HG02798 (cell line): ENCODE data around the gene OLFM3.

Experiments
- ATAC-seq: cut with Tn5 transposase; IDR thresholded peaks from one replicate; pipeline ENCODE4 v1.9.1; 2021; ENCODE audit warnings: mild to moderate bottlenecking; ENCODE audit not compliant: unreplicated experiment, poor library complexity

The OLFM3 gene

DNA sequence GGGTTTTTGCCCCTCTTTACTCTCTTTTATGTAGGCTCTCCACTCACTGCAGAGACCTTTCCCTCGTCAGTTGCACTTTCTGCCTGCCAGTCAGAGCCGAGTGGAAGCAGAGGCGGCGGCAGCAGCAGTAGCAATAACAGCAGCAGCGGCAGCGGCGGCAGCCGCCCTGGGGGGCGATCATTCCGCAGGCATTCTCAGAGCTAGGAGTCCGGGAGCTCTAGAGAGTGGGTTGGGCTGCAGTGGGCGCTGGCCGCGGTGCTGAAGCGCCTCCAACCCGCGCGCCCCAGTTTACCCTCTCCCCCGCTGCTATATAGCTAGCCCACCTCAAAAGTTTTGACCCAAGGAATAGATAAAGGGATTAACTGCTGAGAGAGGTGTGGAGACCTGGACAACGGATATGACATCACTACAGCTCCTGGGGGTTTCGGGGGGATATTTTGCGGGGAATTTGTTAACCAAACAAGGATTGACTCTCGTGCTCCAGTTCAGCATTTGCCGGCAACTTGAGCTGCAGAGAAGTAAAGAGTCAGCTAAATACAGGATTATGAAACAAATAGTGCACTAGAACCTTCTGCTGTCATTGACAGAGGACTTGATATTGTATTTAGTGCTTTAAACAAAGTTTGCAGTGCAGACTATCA is at the start of gene OLFM3:
TSS of gene OLFM3 (minus strand) at position 102 of the 641 bp plus-strand sequence.
- no peak for ATAC-seq

DNA sequence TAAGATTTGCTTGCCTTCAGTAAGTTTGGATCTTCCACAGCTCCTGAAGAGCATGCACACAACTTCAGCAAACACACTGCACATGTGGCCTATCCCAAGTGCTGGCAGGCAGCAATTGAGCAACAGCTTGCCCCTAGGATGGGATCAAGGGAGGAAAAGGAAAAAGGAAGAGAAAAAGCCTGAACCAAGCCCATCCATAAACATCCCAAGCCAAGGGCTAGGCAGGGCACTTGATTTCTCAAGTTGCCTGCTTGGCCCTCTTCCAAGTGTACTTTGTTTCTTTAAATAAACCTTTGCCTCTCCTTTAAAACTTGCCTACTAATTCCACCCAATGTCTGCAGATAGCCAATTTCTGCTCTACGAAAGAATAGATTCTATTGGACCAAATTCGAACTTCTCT is 49.0 kb upstream of the OLFM3 start:
- no peak for ATAC-seq

DNA sequence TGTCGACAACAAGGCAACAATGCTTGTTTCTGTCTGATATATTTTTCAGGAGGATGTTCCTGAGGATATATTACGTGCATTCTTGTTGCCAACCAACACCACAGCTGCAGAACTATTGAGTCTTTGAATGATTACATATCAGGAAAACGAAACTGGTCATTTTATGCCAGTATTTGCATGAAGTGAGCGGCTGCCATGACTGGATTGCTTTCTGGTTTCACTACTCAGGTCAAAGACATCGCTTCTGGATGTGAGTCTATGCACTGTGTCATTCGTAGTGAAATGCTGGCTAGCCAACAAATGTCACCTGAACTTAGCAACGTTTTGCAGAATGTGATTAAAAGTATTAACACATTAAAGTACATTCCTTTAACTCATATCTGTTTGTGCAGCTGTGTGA is 35.8 kb upstream of the OLFM3 start:
- ATAC-seq = peak; percentile 79

DNA sequence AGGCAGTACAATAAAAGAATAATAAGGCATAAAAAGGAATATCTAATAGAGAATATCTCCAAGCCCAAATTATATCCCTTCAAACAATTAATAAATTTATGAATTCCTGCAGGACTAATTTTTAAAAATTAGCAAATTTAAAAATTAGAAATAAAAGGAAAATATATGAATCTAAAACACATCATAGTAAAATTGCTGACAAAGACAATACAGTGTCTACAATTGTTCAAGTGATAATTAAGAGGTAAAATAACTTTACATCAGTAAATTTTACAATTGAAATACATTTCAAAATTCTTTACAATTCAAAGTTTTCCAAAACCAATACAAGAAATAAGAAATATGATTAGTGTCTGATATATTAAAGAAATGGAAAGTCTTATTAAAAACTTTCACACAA is 22.8 kb upstream of the OLFM3 start:
- no peak for ATAC-seq

DNA sequence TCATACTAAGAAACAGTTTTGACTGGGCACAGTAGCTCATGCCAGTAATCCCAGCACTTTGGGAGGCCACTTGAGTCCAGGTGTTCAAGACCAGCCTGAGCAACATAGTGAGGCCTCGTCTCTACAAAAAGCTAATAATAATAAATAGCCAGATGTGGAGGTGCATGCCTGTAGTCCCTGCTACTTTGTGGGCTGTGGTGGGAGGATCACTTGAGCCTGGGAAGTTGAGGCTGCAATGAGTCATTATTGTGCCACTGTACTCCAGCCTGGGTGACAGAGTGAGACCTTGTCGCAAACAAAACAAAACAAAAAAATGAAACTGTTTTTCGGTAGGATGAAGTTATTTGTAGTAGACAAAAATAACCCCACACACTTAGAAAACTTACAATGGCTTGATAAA is 19.0 kb upstream of the OLFM3 start:
- no peak for ATAC-seq

DNA sequence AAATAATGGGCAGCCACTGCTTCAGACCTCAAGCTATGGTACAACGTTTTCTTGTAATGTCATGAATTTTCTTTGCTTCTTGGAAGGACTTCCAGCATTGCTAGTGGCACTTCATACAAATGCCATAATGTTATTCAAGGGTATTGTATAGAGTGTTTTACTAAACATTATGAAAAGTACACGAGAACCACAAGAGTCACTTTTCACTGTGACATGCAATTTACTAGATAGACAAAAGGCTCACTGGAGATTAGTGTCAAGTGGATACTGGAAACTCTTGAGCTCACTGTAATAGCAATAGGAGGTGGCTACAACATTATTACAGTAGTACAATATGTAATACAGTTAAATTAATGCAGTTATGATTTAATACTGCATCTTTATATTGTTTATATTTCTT is 5.3 kb upstream of the OLFM3 start:
- ATAC-seq = no peak

DNA sequence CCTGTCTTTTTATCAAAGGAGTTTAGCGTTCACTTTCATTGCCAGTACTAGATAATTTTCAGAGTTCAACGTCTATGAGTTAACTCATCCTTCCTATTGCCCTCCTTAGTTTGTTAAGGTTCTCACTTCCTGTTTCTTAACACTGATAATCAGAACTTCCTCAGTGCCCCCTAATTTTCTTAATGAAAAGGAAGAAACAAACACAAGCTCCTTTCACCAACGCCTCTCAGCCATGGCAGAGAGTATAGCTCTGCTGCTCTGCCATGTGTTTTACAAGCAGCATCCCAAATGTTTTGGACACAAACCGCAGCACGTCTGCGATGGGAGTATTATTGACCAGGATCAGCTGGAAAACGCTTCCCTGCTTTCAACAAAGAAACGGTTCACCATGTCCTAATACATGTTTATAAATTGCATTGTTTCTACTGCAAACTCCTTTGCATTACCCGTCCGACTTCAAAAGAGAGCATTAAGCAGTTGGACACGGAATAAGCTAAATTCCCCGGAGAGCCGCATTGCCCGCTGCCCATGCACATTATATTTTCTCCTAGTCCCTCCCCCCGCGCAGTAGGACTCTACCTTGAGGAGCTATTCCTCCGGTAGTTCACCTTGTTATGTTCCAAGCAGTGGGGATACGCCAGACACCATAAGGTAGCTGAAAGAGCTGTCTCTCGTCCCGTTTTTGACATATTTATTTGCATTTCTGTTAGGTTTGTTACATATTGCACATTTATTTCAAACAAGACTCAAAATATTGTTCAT is 561 bp downstream of the OLFM3 start:
- ATAC-seq = no peak

DNA sequence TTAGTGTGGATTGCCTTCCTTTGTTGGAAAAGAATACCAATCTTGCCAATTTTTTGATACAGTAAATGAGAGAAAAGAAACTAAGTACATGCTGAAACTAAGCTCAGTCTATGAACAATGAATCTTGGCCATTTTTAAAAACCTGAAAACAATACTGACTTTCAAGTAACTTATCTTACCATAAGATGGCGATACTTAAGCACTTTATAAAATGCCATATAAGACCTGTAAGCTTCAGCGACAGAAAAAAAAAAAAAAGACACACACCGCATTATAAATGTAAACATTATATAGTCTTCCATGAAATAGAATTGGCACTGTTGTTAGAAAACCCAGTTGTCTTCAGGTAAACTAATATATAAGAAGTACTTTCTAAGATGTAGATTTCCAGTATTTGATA is 3.0 kb downstream of the OLFM3 start:
- no peak for ATAC-seq

DNA sequence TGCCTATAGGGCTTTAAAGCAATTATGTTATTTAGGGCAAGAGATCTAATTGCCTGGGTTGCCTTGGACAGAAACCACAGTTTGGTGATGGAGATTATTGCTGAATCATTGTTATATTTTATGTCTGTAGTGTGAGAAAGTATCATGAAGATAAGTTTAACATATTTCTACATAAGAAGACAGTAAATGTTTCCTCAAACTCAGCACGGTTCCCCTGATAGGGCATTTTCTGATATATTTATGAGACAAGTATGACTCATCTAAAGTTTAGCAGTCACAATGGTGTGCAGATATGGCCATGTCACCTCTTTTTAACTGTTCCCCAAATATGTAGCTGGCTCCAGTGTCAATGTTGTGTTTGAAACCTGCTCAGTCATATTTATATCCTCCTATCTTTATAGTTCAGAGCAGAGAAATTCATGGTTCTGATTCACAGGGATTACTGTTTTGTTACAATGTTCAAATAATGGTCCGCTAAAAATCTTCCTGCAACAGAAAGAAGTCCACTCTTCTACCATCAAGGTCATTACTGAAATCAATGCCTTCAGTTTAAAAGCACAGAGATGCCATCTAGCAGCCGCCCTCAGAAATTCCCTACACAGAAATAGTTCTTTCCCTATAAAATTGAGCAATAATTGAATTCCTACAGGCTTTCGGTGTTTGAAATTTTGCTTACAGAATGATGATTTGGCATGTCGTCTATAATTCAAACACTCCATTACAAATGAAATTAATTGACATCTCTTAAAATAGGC is 3.7 kb downstream of the OLFM3 start:
- no peak for ATAC-seq

DNA sequence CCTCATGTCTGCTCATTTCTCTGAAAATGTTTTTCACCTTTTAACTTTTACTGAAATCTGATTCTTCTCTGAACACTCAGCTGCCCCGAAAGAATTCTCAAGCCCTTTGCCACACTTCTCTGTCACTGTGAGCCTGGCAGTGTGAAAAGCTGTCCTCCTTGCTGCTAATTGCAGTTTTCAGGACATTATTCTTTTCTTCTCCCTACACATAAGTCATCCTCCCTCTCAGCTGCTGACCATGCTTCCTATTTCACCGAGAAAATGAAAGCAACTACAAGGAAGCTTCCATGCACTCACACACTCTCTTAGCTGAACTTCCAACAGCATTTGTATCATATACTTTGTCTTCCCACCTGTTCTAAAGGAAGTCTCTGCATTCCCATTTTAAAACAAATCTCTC is 15.8 kb downstream of the OLFM3 start:
- ATAC-seq = no peak

DNA sequence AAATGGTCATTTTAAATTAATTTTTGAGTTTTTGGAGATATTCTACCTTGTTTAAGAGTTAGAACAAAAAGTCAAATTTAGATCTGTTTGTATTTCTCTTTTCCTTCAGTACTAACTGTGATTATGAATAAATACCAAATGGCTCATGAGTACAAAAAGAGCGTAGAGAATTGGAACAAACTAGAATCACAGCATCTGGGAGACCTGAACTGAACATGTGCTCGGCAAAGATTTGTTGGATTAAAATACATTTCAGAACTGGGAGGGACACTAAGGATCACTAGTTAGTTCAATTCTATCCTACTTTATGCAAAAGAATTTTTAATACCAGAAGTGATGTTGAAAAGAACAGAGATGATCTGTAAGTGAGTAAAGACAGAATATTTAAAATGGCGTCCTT is 19.5 kb downstream of the OLFM3 start:
- ATAC-seq = no peak

DNA sequence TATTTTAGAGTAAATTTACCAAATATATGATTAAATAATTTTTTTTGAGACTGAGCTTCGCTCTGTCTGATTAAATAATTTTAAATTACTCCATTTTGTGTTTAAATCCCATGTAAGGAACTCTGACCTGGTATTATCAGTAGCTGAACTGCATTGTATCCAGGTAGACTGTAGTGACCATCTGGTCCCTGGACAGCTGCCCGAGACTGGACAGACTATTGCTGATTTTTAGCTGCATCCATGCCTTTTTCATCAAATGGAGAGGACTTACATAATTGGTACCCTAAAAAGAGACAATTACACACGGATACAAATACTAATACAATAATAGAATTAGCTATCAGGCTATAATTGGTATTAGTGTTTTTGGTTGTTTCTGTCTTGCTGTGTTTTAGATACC is 20.6 kb downstream of the OLFM3 start:
- ATAC-seq = no peak

DNA sequence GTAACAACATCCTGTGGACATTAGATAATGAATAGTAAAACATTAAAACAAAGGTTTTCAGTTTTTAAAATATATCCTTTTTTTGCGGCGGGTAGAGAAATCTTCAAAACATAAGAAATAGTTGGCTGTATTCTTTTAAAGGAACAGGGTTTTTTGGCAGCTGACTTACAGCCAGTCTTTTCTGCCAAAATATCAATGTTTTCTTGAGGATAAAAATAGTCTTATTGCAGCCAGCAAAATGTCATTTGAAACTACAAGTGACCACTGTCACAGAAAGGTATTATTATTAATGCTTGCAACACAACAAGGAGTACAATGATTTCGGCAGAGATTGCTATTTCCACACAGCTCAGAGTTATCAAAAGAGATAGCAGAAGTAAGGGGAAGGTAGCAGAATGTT is 21.4 kb downstream of the OLFM3 start:
- no peak for ATAC-seq

DNA sequence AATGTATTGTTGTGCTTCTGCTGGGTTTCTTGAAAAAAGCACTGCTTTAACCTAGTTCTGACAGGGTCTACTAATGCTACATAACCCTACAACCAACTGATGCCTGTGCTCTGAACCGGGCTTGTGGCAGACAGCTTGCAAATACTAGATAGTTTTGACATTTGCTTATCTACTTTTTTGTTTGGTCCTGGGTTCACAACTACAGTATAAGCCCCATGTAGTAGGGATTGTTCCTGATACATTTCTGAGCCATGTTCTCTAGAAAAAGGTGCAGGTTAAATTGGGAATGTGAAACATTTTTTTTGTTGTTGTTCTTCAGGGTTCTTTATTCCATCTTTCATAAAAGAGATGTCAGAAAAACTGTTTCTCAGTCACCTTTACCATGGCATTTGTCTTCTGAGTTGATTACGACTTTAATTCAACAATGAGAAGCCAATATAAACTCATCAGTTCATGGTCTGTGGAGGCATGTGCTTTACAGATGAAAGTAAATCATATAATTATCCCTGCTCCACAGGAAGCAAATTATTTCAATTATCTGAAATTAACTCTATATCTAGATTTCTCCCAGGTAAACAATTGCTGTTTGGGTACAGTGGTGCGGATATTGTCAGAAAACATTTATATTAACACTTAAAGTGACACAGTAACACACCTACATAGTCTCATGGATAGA is 22.0 kb downstream of the OLFM3 start:
- ATAC-seq = no peak

DNA sequence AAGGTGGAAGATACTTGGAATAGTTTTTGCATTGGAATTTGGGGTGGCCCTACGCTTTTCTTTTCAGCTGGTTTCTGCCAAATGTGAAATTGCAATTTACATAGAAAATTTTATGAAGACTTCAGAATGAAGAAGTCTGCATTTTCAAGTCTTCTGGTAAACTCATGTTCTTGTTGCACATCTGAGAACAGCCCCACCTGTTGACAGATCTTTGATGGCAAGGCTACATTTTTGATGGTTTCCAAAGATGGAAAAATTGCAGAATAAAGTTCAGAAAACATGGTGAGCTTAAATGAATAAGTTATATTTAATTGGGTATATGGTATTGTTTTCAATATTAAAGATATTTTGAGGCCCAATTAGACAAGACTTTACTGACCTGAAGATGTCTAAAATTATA is 25.4 kb downstream of the OLFM3 start:
- ATAC-seq = no peak

DNA sequence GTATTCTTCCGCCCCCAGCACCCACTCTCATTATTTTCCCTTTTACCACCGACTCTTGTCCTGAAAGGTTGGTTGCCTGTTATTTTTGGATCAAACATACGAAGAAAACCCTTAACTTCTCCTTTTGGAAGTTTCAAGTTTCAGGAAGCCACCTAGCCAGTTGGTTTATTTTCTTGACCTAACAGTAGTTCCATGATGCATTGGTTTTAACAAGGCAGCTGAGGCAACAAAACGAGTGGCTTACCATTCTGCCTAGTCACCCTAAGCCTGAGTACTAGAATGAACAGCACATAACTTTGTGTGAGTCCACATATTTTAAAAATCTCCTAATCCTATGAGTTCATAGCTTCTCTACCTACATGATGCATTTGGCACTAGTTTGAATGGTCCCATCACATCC is 28.9 kb downstream of the OLFM3 start:
- no peak for ATAC-seq

DNA sequence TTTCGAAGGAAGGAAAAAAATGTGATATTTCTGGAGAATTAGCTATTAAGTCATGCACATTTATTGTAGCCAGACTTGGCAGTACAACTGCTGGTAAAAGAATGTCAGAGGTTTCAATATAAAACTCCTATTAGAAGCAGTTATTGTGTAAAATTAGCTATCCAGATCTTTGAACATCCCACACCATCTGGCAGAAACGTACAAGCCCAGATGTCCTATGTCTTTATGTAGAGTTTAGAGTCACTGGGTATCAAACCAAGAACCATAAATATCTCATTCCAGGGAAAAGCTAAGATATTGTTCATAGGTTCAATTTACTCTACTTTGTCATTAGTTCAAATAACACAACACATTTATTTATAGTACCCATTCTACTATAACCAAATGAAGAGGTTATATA is 31.4 kb downstream of the OLFM3 start:
- ATAC-seq = no peak

DNA sequence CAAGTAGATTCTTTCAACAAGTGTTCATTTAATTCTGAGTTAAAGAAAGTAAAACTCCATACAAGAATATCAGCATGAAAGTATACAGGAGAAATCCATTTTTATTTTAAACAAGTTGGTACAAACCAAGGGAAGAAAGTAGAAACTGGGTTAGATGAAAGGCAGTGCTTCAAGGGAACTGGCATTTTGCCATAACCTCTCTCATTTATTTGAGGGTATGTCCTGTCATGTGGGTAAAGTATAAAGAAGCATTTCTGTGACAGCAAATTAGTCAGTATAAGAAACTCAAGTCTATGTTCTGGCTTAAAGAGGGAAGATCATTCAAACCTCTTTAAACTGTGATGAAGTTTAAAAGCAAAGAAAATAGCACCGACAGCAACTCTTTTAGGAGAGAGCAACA is 32.0 kb downstream of the OLFM3 start:
- ATAC-seq = no peak

DNA sequence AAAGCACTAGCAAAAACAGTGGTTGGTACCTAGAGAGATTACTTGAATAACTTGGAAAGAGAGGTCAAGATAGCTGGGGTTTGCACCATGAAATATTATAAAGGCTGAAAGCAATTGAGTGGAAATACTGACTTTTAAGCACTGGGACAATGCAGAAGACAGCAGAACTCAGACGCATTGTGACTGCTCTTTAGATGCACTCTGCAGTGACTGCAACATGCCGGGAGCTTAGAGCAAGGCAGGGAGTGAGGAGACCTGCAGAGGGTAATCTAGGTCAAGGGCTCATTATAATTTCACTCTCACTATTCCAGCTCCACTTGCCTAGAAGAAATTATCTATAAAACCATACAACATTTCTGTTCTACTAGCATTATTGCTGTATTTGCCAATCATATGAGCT is 36.6 kb downstream of the OLFM3 start:
- ATAC-seq = no peak

DNA sequence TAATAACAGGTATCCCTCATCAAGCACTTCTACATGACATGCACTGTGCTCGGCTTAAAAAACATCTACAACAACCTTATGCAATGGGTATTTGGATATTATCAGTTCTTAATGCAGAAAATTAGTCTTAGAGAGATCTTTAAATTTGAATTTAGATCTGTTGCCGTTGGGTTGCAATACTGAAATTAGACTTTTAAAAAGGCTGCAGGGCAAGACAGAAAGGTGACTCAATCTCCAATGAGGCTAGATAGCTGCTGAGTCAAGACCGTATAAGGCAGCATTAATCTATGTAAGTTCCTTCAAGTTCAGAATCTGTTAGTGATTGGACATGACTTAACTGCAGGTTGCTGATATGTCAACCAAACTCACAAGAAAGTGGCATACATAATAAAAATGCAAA is 37.3 kb downstream of the OLFM3 start:
- ATAC-seq = no peak

DNA sequence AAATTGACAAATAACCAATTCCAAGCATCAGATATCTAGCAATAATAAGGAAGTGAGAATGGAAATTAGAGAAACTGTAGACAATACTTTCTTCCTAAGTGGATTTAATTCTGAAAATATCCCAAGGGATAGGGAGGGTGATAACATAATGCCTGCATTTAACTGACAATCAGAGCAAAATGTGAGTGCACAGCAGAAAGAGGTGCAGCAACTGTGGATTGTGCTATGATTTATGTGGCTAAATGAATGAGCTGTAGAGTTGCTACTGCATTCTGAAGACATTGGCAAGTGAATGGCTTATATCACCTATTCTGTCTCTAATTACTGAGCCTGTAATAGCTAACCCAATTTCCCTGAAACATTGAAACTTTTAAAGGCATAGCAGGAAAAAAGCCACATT is 39.0 kb downstream of the OLFM3 start:
- no peak for ATAC-seq
